HepG2 (cell line): ENCODE data around the gene ACE2. TPM values are rescaled to one million over a fixed set of nuclear protein-coding genes. Genes with fewer than 3 reads are reported as not detected.

ENCODE experiments used
- ATAC-seq: fragments of 200-7000 bp; cut with Tn5 transposase; 3 replicates; pipeline ENCODE4 v1.9.1; 2020; ENCODE audit warnings: mild to moderate bottlenecking, moderate library complexity
- BruUV-seq: library from RNA; stranded (reverse); fragments of 400-500 nt; replicated peaks from 2 replicates; lab custom pipeline; 2021; lab: Mats Ljungman, UMichigan
- CTCF ChIA-PET: fragments of 300-600 bp; formaldehyde crosslinking; extraction: SDS; loops from one replicate; lab custom pipeline; 2021; ENCODE audit warnings: low total read pairs, inconsistent platforms, low intra/inter-chr PET ratio; lab: Yijun Ruan, JAX
- POLR2A ChIA-PET: fragments of 350-600 bp; sonication (Branson Sonifier 250); formaldehyde crosslinking; loops from one replicate; lab custom pipeline; 2020; ENCODE audit warnings: antibody characterized with exemption, inconsistent platforms; lab: Yijun Ruan, JAX
- DNase-seq: peaks from one replicate; pipeline ENCODE4 v3.0.0-alpha.2; 2015; ENCODE audit warnings: low spot score
- FAIRE-seq: peaks from 3 replicates; lab custom pipeline; 2011; peaks lifted over from hg19 to GRCh38; lab: Jason Lieb, UNC
- H2AFZ ChIP-seq: one replicate; pipeline ENCODE4 v1.6.1; 2011; ENCODE audit warnings: low read length, inconsistent platforms
- H3K27ac ChIP-seq: fragments of 300-600 bp; 3 replicates; pipeline ENCODE4 v1.8.0; 2011; ENCODE audit warnings: mixed run types, mild to moderate bottlenecking, mixed read lengths, low read length, inconsistent platforms; ENCODE audit not compliant: insufficient read depth; ENCODE audit errors: extremely low read length
- H3K27me3 ChIP-seq, 2 experiments: fragments of 200-600 bp in 1 of 2; 2 replicates in 1 of 2; 3 replicates in 1 of 2; pipeline versions ENCODE4 v1.6.0 to v1.8.0; 2011; ENCODE audit warnings: low read length in 2 of 2, mild to moderate bottlenecking in 2 of 2, moderate library complexity in 2 of 2, inconsistent platforms in 1 of 2; ENCODE audit not compliant: insufficient read depth in 2 of 2, control insufficient read depth in 1 of 2
- H3K36me3 ChIP-seq, 2 experiments: fragments of 200-600 bp in 1 of 2; replicated peaks in 1 of 2; 2 replicates in 1 of 2; 3 replicates in 1 of 2; pipeline versions ENCODE4 v1.5.1 to v1.8.0; 2011; ENCODE audit warnings: low read length in 2 of 2, inconsistent platforms in 1 of 2; ENCODE audit not compliant: insufficient read depth in 2 of 2, control insufficient read depth in 1 of 2
- H3K4me1 ChIP-seq: 2 replicates; pipeline ENCODE4 v1.5.1; 2012; ENCODE audit warnings: low read length, inconsistent platforms; ENCODE audit not compliant: insufficient read depth
- H3K4me2 ChIP-seq: 2 replicates; pipeline ENCODE4 v1.6.0; 2011; ENCODE audit warnings: low read depth, low read length, inconsistent platforms
- H3K4me3 ChIP-seq, 3 experiments: fragments of 200-600 bp in 1 of 3; sonication (generic), shearing (Covaris generic) in 1 of 3; replicated peaks in 1 of 3; 2 replicates each; pipeline ENCODE4 v1.5.1; 2011 to 2016; ENCODE audit warnings: low read length in 3 of 3, inconsistent platforms in 2 of 3, low read depth in 2 of 3, mild to moderate bottlenecking in 2 of 3, control low read depth in 1 of 3, mixed read lengths in 1 of 3; ENCODE audit not compliant: insufficient read depth in 1 of 3
- H3K79me2 ChIP-seq: one replicate; pipeline ENCODE4 v1.6.1; 2011; ENCODE audit warnings: low read length, inconsistent platforms; ENCODE audit not compliant: insufficient read depth
- H3K9ac ChIP-seq: 2 replicates; pipeline ENCODE4 v1.6.0; 2011; ENCODE audit warnings: mild to moderate bottlenecking, low read depth, low read length, inconsistent platforms; ENCODE audit not compliant: insufficient read depth
- H3K9me3 ChIP-seq: 2 replicates; pipeline ENCODE4 v1.5.1; 2012; ENCODE audit warnings: mild to moderate bottlenecking, low read length
- H4K20me1 ChIP-seq: 2 replicates; pipeline ENCODE4 v1.6.0; 2011; ENCODE audit warnings: inconsistent platforms, mild to moderate bottlenecking, low read length, moderate library complexity; ENCODE audit not compliant: insufficient read depth
- CC2D1A ChIP-seq: sonication (generic); formaldehyde crosslinking; IDR thresholded peaks from 2 replicates; pipeline ENCODE4 v1.8.1; 2023; ENCODE audit warnings: mild to moderate bottlenecking, missing genetic modification reagents
- CEBPG ChIP-seq: IDR thresholded peaks from 2 replicates; pipeline ENCODE4 v1.6.1; 2016
- ZNF772 ChIP-seq: sonication (generic); formaldehyde crosslinking; IDR thresholded peaks from 2 replicates; pipeline ENCODE4 v1.5.0; 2020; ENCODE audit warnings: mild to moderate bottlenecking, missing genetic modification reagents
- WGBS: methylation state at CpG from one replicate; pipeline ENCODE4 v1.1.6; 2017; ENCODE audit warnings: low lambda C conversion rate; 5-methylcytosine and 5-hydroxymethylcytosine counted together
- in situ Hi-C: cut with HindIII; loops from 2 replicates; pipeline ENCODE4 v1.10.0; 2017; ENCODE audit warnings: low pct_unique_long_range_greater_than_20kb; ENCODE audit not compliant: extremely low pct_ligation_motif_present
- intact Hi-C: fragments of 100-400 bp; cut with micrococcal nuclease; formaldehyde crosslinking; loops from one replicate; pipeline ENCODE4 v1.10.0; 2022; ENCODE audit not compliant: unreplicated experiment
- polyA plus RNA-seq, 8 experiments: library from polyadenylated mRNA; depleted of rRNA in 3 of 8; stranded (reverse) in 7 of 8; unstranded in 1 of 8; fragments of >200 nt; fragmentation: Illumina TruSeq in 4 of 8; extraction: Trizol in 4 of 8; gene quantifications; 2 replicates each; pipeline versions ENCODE4 v1.2.1 to v1.2.3, GENCODE V29; 2011 to 2016; ENCODE audit warnings: low read depth in 4 of 8, missing spikeins in 1 of 8, mixed read lengths in 1 of 8; ENCODE audit not compliant: insufficient read depth in 1 of 8
- total RNA-seq, 5 experiments: library from RNA; depleted of rRNA; stranded (reverse); fragments of >200 nt; fragmentation: Illumina TruSeq; extraction: Trizol; gene quantifications; 2 replicates each; pipeline ENCODE4 v1.2.3, GENCODE V29; 2016; ENCODE audit warnings: low read depth in 1 of 5

ACE2 gene
- total and polyA plus RNA-seq, 2 of the 13 experiments (the other 11 are each of a cell fraction or from before 2014, with no cell fraction given): 0.46 to 3.1 TPM

DNA sequence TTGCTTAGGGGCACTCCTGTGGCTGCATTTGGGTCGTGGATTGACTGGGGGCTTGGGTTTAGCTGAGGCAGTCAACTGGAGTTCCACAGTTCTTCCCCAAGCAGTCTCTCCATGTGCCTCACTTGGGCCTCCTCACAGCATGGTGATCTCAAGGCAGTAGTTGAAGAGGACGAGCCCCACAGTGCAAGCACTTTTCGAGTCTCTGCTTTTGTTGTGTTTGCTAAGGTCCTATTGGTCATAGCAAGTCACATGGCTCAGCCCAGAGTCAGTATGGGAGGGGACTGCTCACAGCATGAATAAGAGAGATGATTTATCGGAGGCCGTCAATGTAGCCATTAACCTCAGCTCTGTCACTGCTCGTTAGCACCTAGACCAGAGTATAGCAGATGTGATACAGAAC lies 70.4 kb downstream of the ACE2 start:
- H3K79me2 ChIP-seq: no peaks in the 10 kb centered on the region
- H3K4me3 ChIP-seq: no peak overlapping the region
- no peak overlapping the region for H3K4me2 ChIP-seq
- CTCF ChIA-PET: no interaction called here
- H3K9me3 ChIP-seq: no peaks in the 10 kb centered on the region
- ATAC-seq (no peak), FAIRE-seq (no peak), DNase-seq (no peak)
- intact Hi-C loops (no loop called here), in situ Hi-C loops (no loop called here)
- no peaks in the 10 kb centered on the region for H3K4me1 ChIP-seq
- no peak overlapping the region for H2AFZ ChIP-seq
- H3K27me3 ChIP-seq: no peaks in the 10 kb centered on the region
- no peak overlapping the region for H3K27ac ChIP-seq
- H3K9ac ChIP-seq: no peak overlapping the region
- WGBS: 49% methylated on average over 5 of the region's 6 CpGs
- no peak for TF ChIP-seq CC2D1A (CRISPR knock-in tag)
- POLR2A ChIA-PET: no interaction called here
- BruUV-seq: no TSS peak
- H4K20me1 ChIP-seq: no peaks in the 10 kb centered on the region
- H3K36me3 ChIP-seq: no peaks in the 10 kb centered on the region

GRCh38 chrX:15529165-15529564 lies 71.6 kb downstream of the ACE2 start:
- no peak overlapping the region for H3K9ac ChIP-seq
- no peaks in the 10 kb centered on the region for H3K4me1 ChIP-seq
- H3K4me2 ChIP-seq: no peak overlapping the region
- H3K9me3 ChIP-seq: no peaks in the 10 kb centered on the region
- no peaks in the 10 kb centered on the region for H3K27me3 ChIP-seq
- DNase-seq (no peak), FAIRE-seq (no peak), ATAC-seq (no peak)
- H3K36me3 ChIP-seq: no peaks in the 10 kb centered on the region
- no peaks in the 10 kb centered on the region for H4K20me1 ChIP-seq
- BruUV-seq: no TSS peak
- CTCF ChIA-PET: no interaction called here
- H3K27ac ChIP-seq: no peak overlapping the region
- no peak overlapping the region for H2AFZ ChIP-seq
- POLR2A ChIA-PET: no interaction called here
- no peaks in the 10 kb centered on the region for H3K79me2 ChIP-seq
- intact Hi-C loops (loop anchor here (5.0 kb wide), 1 partner anchor 587 kb away; no protein-coding TSS in a partner anchor), in situ Hi-C loops (no loop called here)
- no peak overlapping the region for H3K4me3 ChIP-seq
- no peak for TF ChIP-seq ZNF772
- no peak for TF ChIP-seq CEBPG (CRISPR knock-in tag)
